Prostate gland (tissue), 2 donors: Measurements from ENCODE around the gene LCE4A. TPM values are rescaled to one million over a fixed set of nuclear protein-coding genes. Genes with fewer than 3 reads are reported as not detected.
"Not testable (repeated sequence)": the region's sequence is repeated elsewhere in the genome, so short reads cannot be mapped to it uniquely, and the experiment has no call there.

Experiments used
- DNase-seq: peaks from one replicate; pipeline ENCODE4 v3.0.0-alpha.2; 2019; ENCODE audit warnings: low spot score
- H3K27ac ChIP-seq, 2 donors: fragments of 200-600 bp; sonication (generic); 2 replicates each; pipeline ENCODE4 v1.5.1; 2017 to 2019
- H3K27me3 ChIP-seq: fragments of 200-600 bp; sonication (generic); replicated peaks from 2 replicates; pipeline ENCODE4 v1.5.1; 2019; ENCODE audit not compliant: insufficient read depth
- H3K36me3 ChIP-seq, 2 donors: fragments of 200-600 bp; sonication (generic); 1 replicate in 1 of 2; 2 replicates in 1 of 2; pipeline versions ENCODE4 v1.5.1 to v1.8.1; 2017 to 2019
- H3K4me1 ChIP-seq: fragments of 200-600 bp; sonication (generic); replicated peaks from 2 replicates; pipeline ENCODE4 v1.5.1; 2019
- H3K4me3 ChIP-seq, 2 donors: fragments of 200-600 bp; sonication (generic); 2 replicates each; pipeline ENCODE4 v1.5.1; 2017 to 2019
- H3K9me3 ChIP-seq: fragments of 200-600 bp; sonication (generic); 2 replicates; pipeline ENCODE4 v1.5.1; 2017
- POLR2A ChIP-seq: fragments of 450-650 bp; IDR thresholded peaks from one replicate; pipeline ENCODE4 v1.6.1; 2016; ENCODE audit warnings: antibody characterized with exemption, mild to moderate bottlenecking
- POLR2AphosphoS5 ChIP-seq: sonication (generic); formaldehyde crosslinking; IDR thresholded peaks from one replicate; pipeline ENCODE4 v1.6.1; 2017; ENCODE audit warnings: antibody characterized with exemption
- WGBS: methylation state at CpG from one replicate; pipeline ENCODE4 v1.1.5; 2018; 5-methylcytosine and 5-hydroxymethylcytosine counted together
- intact Hi-C: fragments of 100-400 bp; cut with DNase I; formaldehyde crosslinking; loops from one replicate; pipeline ENCODE4 v1.14.2; 2022
- total RNA-seq, 2 donors: library from RNA; depleted of rRNA; stranded (reverse); fragments of >200 nt; gene quantifications; one replicate each; pipeline ENCODE4 v1.1.0, GENCODE V29; 2016
- TF ChIP-seq, protein P1 (sequence below), 4 experiments: fragments of 200-600 bp in 2 of 4; fragments of 450-650 bp in 2 of 4; sonication (generic) in 2 of 4; IDR thresholded peaks; 1 replicate in 3 of 4; 2 replicates in 1 of 4; pipeline ENCODE4 v1.5.1; 2016 to 2019; ENCODE audit warnings: antibody characterized with exemption in 4 of 4, mild to moderate bottlenecking in 2 of 4, moderate library complexity in 2 of 4

LCE4A gene
- total RNA-seq, 2 donors from 2014 or later, result not detected

DNA sequence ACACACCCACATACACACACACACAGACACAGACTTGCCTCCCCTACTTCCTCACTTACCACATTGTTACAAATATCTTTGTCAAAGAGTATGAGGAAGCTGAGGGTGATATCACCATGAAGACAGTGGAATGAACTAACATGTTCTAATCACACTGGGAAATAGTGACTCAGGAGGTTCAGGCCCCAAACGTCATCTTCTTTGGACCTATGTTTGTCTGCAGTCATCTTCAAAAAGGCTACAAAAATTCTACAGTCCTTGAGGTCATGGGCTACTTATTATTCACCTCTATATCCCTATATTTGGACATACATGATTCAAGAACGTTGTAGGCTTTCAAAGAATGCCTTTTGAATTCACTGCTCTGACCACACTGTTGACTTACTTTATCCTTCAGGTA lies 34.9 kb upstream of the LCE4A start:
- no peak for DNase-seq
- TF ChIP-seq, protein P1, sequence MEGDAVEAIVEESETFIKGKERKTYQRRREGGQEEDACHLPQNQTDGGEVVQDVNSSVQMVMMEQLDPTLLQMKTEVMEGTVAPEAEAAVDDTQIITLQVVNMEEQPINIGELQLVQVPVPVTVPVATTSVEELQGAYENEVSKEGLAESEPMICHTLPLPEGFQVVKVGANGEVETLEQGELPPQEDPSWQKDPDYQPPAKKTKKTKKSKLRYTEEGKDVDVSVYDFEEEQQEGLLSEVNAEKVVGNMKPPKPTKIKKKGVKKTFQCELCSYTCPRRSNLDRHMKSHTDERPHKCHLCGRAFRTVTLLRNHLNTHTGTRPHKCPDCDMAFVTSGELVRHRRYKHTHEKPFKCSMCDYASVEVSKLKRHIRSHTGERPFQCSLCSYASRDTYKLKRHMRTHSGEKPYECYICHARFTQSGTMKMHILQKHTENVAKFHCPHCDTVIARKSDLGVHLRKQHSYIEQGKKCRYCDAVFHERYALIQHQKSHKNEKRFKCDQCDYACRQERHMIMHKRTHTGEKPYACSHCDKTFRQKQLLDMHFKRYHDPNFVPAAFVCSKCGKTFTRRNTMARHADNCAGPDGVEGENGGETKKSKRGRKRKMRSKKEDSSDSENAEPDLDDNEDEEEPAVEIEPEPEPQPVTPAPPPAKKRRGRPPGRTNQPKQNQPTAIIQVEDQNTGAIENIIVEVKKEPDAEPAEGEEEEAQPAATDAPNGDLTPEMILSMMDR (IDR thresholded peaks at IDR 0.05), result no peak
- TF ChIP-seq POLR2AphosphoS5, result no peak
- no peak for TF ChIP-seq POLR2A
- intact Hi-C loops, result no loop called here

DNA sequence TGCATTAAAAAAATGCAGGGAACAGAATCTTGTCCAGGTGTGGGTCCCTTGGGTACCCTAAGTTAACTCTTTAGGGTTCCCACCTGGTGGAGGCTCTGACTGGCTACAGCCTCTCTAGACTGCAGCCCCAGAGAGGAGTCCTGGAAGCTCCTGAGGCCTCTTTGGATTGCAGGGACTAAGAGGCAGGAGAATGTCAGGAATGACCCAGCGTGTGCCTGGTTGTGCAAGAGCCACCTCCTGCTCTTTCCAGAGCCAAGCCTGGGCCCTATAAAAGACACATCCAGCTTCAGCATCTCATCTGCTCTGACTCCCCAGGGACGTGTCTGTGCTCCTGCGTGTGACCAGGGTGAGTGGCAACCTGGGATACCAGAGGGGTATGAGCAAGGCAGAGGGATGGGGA lies 33.0 kb upstream of the LCE4A start, which contains the start of gene LCE2C:
Gene LCE2C, plus strand, starts transcription at position 297 of the 400 bp plus-strand sequence. CDS start 737 bp downstream, outside the sequence.
- DNase-seq, intact Hi-C loops, H3K9me3 ChIP-seq, H3K36me3 ChIP-seq, H3K4me3 ChIP-seq, H3K4me1 ChIP-seq, H3K27ac ChIP-seq, H3K27me3 ChIP-seq: not testable (repeated sequence)
- WGBS, result 87% methylated on average over 3 of the region's 3 CpGs

More for the DNA sequence above, 34.9 kb upstream of the LCE4A start:
- Histone ChIP-seq H3K4me1 (no peaks in the 10 kb centered on the region), H3K27ac (no peak overlapping the region), H3K27me3 (no peaks in the 10 kb centered on the region), H3K9me3 (no peaks in the 10 kb centered on the region), H3K36me3 (no peaks in the 10 kb centered on the region), H3K4me3 (no peak overlapping the region)
- WGBS, result 52% methylated on average over 2 of the region's 2 CpGs

DNA sequence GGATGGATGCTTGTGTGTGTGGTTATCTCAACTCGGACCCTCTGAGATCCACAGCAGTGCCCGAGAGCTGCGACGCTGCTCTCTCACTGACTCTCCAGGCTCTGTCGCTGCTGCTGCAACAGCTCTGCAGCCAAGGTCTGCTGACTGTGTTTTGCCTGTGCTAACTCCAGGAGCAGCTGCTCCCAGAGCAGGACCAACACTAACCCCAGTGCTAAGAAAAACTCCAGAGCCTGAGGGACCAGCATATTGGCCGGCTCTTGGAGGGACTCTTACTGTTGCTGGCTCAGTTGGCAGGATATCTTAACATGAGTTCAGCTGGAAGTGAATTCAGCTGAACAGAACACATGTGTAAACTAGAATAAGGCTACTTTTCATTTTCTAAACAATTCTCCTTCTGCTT lies 28.5 kb upstream of the LCE4A start:
- H3K4me1 ChIP-seq, result no peaks in the 10 kb centered on the region
- WGBS, result 84% methylated on average over 6 of the region's 6 CpGs
- no peaks in the 10 kb centered on the region for H3K9me3 ChIP-seq
- intact Hi-C loops, result no loop called here
- no peak overlapping the region for H3K27ac ChIP-seq
- no peak overlapping the region for H3K4me3 ChIP-seq
- H3K27me3 ChIP-seq, result no peaks in the 10 kb centered on the region
- DNase-seq, result no peak
- TF ChIP-seq, protein P1 (IDR thresholded peaks at IDR 0.05), result no peak
- TF ChIP-seq POLR2AphosphoS5, result no peak
- no peak for TF ChIP-seq POLR2A
- no peaks in the 10 kb centered on the region for H3K36me3 ChIP-seq

DNA sequence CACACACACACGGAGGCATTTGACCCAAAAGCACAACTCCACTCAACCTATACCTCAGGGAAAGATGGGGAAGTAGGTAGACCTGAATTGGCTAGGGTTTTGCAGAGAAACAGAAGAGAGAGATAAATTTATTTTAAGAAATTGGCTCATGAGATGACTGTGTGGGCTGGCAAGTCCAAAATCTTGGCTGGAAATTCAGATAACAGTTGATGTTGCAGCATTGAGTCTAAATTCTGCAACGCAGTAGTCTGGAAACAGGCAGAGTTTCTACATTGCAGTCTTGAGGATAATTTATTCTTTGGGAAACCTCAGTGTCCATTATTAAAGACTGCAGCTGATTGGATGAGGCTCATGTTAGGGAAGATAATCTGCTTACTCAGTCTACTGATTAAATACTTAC lies 26.3 kb upstream of the LCE4A start:
- Histone ChIP-seq H3K27me3 (no peaks in the 10 kb centered on the region), H3K9me3 (no peaks in the 10 kb centered on the region), H3K27ac (no peak overlapping the region), H3K36me3 (no peaks in the 10 kb centered on the region), H3K4me3 (no peak overlapping the region), H3K4me1 (no peaks in the 10 kb centered on the region)
- TF ChIP-seq, protein P1 (IDR thresholded peaks at IDR 0.05), result no peak
- TF ChIP-seq POLR2AphosphoS5 (no peak), POLR2A (no peak)
- WGBS, result 69% methylated on average over 2 of the region's 2 CpGs
- intact Hi-C loops, result no loop called here
- no peak for DNase-seq

DNA sequence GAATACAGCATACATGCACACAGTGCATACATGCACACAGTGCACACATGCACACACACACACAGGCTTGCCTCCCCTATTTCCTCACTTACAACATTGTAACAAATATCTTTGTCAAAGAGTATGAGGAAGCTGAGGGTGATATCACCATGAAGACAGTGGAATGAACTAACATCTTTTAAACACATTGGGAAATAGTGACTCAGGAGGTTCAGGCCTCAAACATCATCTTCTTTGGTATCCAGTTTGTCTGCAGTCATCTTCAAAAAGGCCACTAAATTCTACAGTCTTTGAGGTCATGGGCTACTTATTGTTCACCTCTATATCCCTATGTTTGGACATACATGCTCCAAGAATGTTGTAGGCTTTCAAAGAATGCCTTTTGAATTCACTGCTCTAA lies 24.1 kb upstream of the LCE4A start:
- TF ChIP-seq POLR2A (no peak), POLR2AphosphoS5 (no peak)
- TF ChIP-seq, protein P1 (IDR thresholded peaks at IDR 0.05), result no peak
- intact Hi-C loops, result no loop called here
- no peaks in the 10 kb centered on the region for H3K27me3 ChIP-seq

DNA sequence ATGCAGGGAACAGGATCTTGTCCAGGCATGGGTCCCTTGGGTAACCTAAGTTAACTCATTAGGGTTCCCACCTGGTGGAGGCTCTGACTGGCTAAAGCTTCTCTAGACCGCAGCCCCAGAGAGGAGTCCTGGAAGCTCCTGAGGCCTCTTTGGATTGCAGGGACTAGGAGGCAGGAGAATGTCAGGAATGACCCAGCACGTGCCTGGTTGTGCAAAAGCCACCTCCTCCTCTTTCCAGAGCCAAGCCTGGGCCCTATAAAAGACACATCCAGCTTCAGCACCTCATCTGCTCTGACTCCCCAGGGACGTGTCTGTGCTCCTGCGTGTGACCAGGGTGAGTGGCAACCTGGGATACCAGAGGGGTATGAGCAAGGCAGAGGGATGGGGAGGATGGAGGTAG lies 22.1 kb upstream of the LCE4A start, which contains the start of gene LCE2B:
Gene LCE2B, plus strand, starts transcription at position 301 of the 400 bp plus-strand sequence. CDS start 721 bp downstream, outside the sequence.
- H3K4me1 ChIP-seq, intact Hi-C loops, H3K36me3 ChIP-seq, DNase-seq, H3K27me3 ChIP-seq, H3K27ac ChIP-seq, H3K9me3 ChIP-seq, H3K4me3 ChIP-seq: not testable (repeated sequence)
- WGBS, result 67% methylated on average over 4 of the region's 4 CpGs

More for the DNA sequence above, 24.1 kb upstream of the LCE4A start:
- no peak for DNase-seq
- H3K27ac ChIP-seq, result no peak overlapping the region
- H3K4me1 ChIP-seq, result no peaks in the 10 kb centered on the region
- no peaks in the 10 kb centered on the region for H3K9me3 ChIP-seq
- H3K4me3 ChIP-seq, result no peak overlapping the region
- H3K36me3 ChIP-seq, result no peaks in the 10 kb centered on the region
